Epithelial cell of proximal tubule (primary cell): ENCODE measurements around the gene B9D1. TPM values are rescaled to one million over a fixed set of nuclear protein-coding genes. Genes with fewer than 3 reads are reported as not detected.
A peak's percentile ranks its signal among the peaks of the same experiment; 100 is the strongest.

Experiments used
- DNase-seq: peaks from one replicate; pipeline ENCODE4 v3.0.0-alpha.2; 2011; ENCODE audit warnings: low read depth
- H3K4me3 ChIP-seq: 2 replicates; pipeline ENCODE4 v1.5.1; 2011; ENCODE audit warnings: low read depth, mild to moderate bottlenecking, low read length
- total RNA-seq: library from RNA; depleted of rRNA; stranded (reverse); fragments of >200 nt; gene quantifications from 2 replicates; pipeline ENCODE4 v1.2.3, GENCODE V29; 2015
- TF ChIP-seq, protein P1 (sequence below): conservative IDR thresholded peaks from 2 replicates; pipeline ENCODE4 v1.5.1; 2012; ENCODE audit warnings: low read depth, mild to moderate bottlenecking, low read length

Gene B9D1
- total RNA-seq, 1 donor from 2014 or later: 44.2 TPM

DNA sequence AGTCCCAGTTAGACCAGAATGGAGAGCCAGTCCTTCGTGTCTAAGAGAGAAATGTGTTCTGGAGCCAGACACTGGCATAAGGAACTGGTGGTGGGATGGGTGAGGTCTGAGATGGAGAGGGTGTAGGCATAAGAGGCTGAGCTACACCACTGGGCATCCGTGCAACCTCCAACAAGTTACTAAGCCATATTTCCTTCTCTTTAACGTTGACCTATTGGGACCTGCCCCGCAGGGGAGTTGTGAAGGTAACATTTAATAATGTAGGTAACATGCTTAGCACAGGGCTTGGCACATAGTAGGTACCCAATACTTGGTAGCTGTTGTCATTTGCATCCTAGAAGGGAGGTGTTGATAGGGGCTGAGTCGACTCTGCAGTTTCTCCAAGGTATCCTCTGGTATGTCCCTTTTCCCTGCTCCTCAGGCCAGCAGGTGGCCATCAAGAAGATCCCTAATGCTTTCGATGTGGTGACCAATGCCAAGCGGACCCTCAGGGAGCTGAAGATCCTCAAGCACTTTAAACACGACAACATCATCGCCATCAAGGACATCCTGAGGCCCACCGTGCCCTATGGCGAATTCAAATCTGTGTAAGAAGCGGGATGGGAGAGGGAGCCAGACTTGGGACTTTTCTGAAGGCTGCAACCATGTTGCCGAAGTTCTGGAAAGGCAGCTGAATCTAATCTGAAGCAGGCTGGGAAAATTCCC is 17.0 kb upstream of the B9D1 start:
- TF ChIP-seq, protein P1, sequence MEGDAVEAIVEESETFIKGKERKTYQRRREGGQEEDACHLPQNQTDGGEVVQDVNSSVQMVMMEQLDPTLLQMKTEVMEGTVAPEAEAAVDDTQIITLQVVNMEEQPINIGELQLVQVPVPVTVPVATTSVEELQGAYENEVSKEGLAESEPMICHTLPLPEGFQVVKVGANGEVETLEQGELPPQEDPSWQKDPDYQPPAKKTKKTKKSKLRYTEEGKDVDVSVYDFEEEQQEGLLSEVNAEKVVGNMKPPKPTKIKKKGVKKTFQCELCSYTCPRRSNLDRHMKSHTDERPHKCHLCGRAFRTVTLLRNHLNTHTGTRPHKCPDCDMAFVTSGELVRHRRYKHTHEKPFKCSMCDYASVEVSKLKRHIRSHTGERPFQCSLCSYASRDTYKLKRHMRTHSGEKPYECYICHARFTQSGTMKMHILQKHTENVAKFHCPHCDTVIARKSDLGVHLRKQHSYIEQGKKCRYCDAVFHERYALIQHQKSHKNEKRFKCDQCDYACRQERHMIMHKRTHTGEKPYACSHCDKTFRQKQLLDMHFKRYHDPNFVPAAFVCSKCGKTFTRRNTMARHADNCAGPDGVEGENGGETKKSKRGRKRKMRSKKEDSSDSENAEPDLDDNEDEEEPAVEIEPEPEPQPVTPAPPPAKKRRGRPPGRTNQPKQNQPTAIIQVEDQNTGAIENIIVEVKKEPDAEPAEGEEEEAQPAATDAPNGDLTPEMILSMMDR: peak; percentile 14
- no peak for DNase-seq
- peak overlapping the region; percentile 86 for H3K4me3 ChIP-seq

DNA sequence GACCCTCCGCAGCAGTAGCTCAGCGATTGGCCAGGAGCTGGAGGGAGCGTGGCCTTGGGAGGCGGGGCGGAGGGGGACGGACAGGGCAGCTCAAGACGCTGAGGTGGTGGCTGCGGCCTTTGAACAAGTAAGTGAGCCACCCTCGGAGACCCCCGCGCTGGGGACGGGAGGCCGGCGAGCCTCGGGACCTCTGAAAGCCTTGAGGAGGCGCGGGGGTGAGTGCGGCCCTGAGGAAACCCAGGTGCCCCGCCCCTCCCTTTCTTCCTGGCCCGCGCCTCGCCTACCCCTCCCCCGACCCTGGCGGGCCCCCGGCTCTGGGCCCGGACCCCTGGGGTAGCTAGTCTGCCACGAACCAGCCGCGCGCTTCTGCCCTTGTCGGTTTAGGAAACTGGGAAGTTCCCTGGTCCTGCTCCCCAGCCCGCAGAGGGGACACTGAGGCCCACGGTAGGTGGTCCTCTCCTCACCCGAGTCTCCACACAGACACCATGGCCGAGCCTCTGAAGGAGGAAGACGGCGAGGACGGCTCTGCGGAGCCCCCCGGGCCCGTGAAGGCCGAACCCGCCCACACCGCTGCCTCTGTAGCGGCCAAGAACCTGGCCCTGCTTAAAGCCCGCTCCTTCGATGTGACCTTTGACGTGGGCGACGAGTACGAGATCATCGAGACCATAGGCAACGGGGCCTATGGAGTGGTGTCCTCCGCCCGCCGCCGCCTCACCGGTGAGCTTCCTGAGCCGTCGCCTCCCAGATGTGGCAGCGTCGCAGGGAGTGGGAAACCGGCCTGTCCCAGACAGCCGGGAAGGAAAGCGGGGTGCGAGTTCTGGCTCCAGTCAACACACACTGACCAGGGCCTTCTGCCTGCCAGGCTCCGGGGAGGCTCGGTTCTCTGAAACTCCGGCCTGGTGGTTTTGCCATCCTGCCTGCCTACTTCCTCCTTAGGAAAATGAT is 16.2 kb upstream of the B9D1 start, which contains the start of gene MAPK7:
TSS of gene MAPK7 (plus strand) at position 83 of the 945 bp plus-strand sequence. CDS start at position 486, 403 bp downstream.
- TF ChIP-seq, protein P1: no peak
- no peak for DNase-seq
- peak within 1 kb of the TSS; percentile 86 for H3K4me3 ChIP-seq

DNA sequence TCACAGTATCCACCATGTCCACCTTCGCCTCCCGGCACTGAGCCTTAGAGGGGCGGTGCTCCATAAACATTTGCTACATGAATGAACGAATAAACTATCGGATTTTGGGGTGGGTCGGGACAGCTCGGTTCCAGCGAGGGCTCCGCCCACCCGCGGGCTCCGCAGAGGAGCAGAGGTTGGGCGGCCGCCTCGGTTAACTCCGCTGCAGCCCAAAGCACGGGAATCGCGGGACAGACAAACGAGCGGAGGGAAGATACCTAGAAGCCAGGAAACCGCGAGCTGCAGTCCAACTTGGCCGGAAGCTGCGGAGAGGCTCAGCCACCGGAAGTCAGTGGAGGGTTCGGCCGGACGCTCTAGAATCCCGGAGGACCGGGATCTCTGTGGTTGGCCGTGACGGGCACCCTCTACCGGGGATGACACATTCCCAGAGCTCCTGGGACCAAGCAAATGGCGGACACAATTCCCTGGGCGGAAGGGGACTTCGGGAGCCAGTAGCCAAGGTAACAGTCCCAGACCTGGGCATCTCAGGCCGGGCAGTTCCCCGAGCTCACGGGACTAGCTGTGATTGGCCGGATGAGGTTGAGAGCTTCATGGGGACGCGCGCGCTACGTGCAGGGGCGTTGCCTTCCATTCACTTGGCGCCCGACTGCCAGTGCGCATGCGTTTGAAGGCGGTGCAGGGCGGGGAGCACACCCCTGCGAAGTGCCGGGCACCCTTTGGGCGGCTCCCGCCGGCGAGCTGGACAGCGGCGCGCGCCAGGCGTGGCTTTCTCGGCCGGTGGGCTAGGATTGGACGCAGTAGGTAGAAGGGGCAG is 15.3 kb upstream of the B9D1 start:
- DNase-seq: peak; percentile 90
- peak overlapping the region; percentile 86 for H3K4me3 ChIP-seq
- TF ChIP-seq, protein P1: no peak

DNA sequence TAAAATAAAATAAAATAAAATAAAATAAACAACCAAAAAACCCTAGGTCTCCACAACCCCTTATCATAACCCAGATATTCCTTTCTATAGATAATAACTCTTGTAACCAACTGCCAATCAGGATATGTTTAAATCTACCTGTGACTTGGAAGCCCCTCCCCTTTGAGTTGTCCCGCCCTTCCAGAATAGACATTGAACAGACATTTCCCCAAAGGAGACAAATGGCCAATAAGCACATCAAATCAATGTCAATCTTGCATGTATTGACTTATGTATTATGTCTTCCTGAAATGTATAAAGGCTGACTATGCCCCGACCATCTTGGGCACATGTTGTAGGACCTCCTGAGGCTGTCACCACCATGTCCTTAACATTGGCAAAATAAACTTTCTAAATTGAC is 14.3 kb upstream of the B9D1 start:
- H3K4me3 ChIP-seq: peak overlapping the region; percentile 86
- TF ChIP-seq, protein P1: no peak
- no peak for DNase-seq

DNA sequence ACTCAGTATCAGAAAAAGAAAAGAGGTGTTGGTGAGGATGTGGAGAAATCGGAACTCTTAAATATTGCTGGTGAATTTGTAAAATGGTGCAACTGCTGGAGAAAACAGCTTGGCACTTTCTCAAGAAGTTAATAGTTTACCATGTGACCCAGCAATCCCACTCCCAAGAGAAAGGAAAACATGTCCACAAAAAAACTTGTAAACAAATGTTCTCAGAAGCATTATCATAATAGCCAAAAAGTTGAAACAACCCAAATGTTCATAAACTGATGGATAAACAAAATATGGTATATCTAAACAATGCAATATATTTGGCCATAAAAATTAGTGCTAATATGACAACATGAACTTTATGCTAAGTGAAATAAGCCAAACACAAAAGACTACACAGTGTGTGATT is 13.2 kb upstream of the B9D1 start:
- DNase-seq: no peak
- TF ChIP-seq, protein P1: no peak
- H3K4me3 ChIP-seq: no peak overlapping the region

DNA sequence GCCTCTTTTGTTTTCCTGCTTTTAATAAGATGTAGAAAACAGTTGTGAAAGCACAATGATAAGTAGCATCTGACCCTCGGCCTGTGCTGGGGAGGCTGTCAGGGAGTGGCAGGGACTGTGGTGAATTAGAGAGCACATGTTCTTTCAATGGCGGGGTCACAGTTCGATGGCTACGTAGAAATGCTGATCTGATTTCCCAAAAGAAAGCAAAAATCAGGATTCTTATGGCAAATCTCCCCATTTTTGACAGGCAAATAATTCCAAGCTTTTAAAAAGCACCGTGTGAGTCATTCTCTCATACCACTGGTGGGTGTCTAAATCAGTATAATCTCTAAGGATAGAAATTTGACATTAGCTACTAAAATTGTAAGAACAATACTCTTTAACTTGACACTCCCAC is 11.6 kb upstream of the B9D1 start:
- H3K4me3 ChIP-seq: no peak overlapping the region
- DNase-seq: no peak
- TF ChIP-seq, protein P1: no peak
